Neural cell (in vitro differentiated cells): Measurements from ENCODE around the gene FBXO40. TPM values are rescaled to one million over a fixed set of nuclear protein-coding genes. Genes with fewer than 3 reads are reported as not detected.
"Not testable (repeated sequence)": the region's sequence is repeated elsewhere in the genome, so short reads cannot be mapped to it uniquely, and the experiment has no call there.

Source experiments
- H2AFZ ChIP-seq: fragments of 200-600, 300-800 bp; sonication (generic), shearing (Covaris generic); 2 replicates; pipeline ENCODE4 v1.6.0; 2014; ENCODE audit warnings: low read depth, mild to moderate bottlenecking, antibody characterized with exemption, low read length, moderate library complexity
- H3F3A ChIP-seq: fragments of 200-600 bp; shearing (Covaris generic); 2 replicates; pipeline ENCODE4 v1.6.1; 2016; ENCODE audit warnings: mild to moderate bottlenecking, moderate library complexity, mixed read lengths, antibody characterized with exemption, low read length; ENCODE audit not compliant: insufficient read depth, poor library complexity, severe bottlenecking
- H3K27ac ChIP-seq: fragments of 200-600, 300-800 bp; sonication (generic), shearing (Covaris generic); 2 replicates; pipeline ENCODE4 v1.5.1; 2014; ENCODE audit warnings: mild to moderate bottlenecking, low read length, moderate library complexity
- H3K27me3 ChIP-seq: fragments of 300-800, 200-600 bp; sonication (generic), shearing (Covaris generic); 2 replicates; pipeline ENCODE4 v1.6.0; 2014; ENCODE audit warnings: mild to moderate bottlenecking, low read depth, low read length, moderate library complexity; ENCODE audit not compliant: insufficient read depth
- H3K36me3 ChIP-seq: fragments of 300-800, 200-600 bp; sonication (generic), shearing (Covaris generic); 2 replicates; pipeline ENCODE4 v1.5.1; 2014; ENCODE audit warnings: mild to moderate bottlenecking, antibody characterized with exemption, low read length, moderate library complexity; ENCODE audit not compliant: insufficient read depth
- H3K4me2 ChIP-seq: fragments of 300-800, 200-600 bp; sonication (generic), shearing (Covaris generic); 2 replicates; pipeline ENCODE4 v1.6.0; 2014; ENCODE audit warnings: mild to moderate bottlenecking, low read length
- H3K4me3 ChIP-seq: fragments of 300-800, 200-600 bp; sonication (generic), shearing (Covaris generic); 2 replicates; pipeline ENCODE4 v1.5.1; 2014; ENCODE audit warnings: mild to moderate bottlenecking, low read length, moderate library complexity
- H3K79me2 ChIP-seq: fragments of 200-600 bp; shearing (Covaris generic); replicated peaks from 2 replicates; pipeline ENCODE4 v1.6.0; 2014; ENCODE audit warnings: mild to moderate bottlenecking, low read length, moderate library complexity; ENCODE audit not compliant: insufficient read depth
- H3K9ac ChIP-seq: fragments of 300-800, 200-600 bp; sonication (generic), shearing (Covaris generic); 2 replicates; pipeline ENCODE4 v1.6.1; 2016; ENCODE audit warnings: mild to moderate bottlenecking, low read length, mixed read lengths
- H3K9me2 ChIP-seq: fragments of 200-600 bp; shearing (Covaris generic); 2 replicates; pipeline ENCODE4 v1.6.1; 2016; ENCODE audit warnings: mild to moderate bottlenecking, low read length, mixed read lengths; ENCODE audit not compliant: insufficient read depth
- H3K9me3 ChIP-seq: fragments of 200-600, 300-800 bp; sonication (generic), shearing (Covaris generic); 2 replicates; pipeline ENCODE4 v1.6.1; 2016; ENCODE audit warnings: mild to moderate bottlenecking, mixed run types, low read length, moderate library complexity, mixed read lengths
- H4K20me1 ChIP-seq: fragments of 200-600 bp; shearing (Covaris generic); 2 replicates; pipeline ENCODE4 v1.6.1; 2016; ENCODE audit warnings: mild to moderate bottlenecking, mixed run types; ENCODE audit not compliant: insufficient read depth
- CTCF ChIP-seq: fragments of 450-650 bp; IDR thresholded peaks from 2 replicates; pipeline ENCODE4 v1.5.1; 2014; ENCODE audit warnings: antibody characterized with exemption, mild to moderate bottlenecking, moderate library complexity; ENCODE audit not compliant: poor library complexity, severe bottlenecking
- EP300 ChIP-seq: fragments of 450-650 bp; conservative IDR thresholded peaks from 2 replicates; pipeline ENCODE4 v1.6.1; 2014; ENCODE audit warnings: antibody characterized with exemption, mild to moderate bottlenecking, moderate library complexity; ENCODE audit not compliant: poor library complexity, severe bottlenecking
- EZH2 ChIP-seq: fragments of 200-600, 300-800 bp; shearing (Covaris generic), sonication (generic); IDR thresholded peaks from 2 replicates; pipeline ENCODE4 v1.6.1; 2014; ENCODE audit warnings: antibody characterized with exemption, low read length, borderline replicate concordance, mild to moderate bottlenecking; ENCODE audit not compliant: insufficient read depth, poor library complexity, severe bottlenecking
- MXI1 ChIP-seq: fragments of 450-650 bp; conservative IDR thresholded peaks from 2 replicates; pipeline ENCODE4 v1.6.1; 2014; ENCODE audit warnings: antibody characterized with exemption, mild to moderate bottlenecking; ENCODE audit not compliant: poor library complexity, severe bottlenecking
- POLR2AphosphoS5 ChIP-seq: IDR thresholded peaks from 2 replicates; pipeline ENCODE4 v1.6.1; 2012
- RAD21 ChIP-seq: fragments of 450-650 bp; conservative IDR thresholded peaks from 2 replicates; pipeline ENCODE4 v1.6.1; 2014; ENCODE audit warnings: antibody characterized with exemption, mild to moderate bottlenecking, moderate library complexity
- REST ChIP-seq: IDR thresholded peaks from 2 replicates; pipeline ENCODE4 v1.6.1; 2012; ENCODE audit warnings: borderline replicate concordance
- SMC3 ChIP-seq: fragments of 450-650 bp; conservative IDR thresholded peaks from 2 replicates; pipeline ENCODE4 v1.6.1; 2014; ENCODE audit warnings: antibody characterized with exemption, mild to moderate bottlenecking, moderate library complexity; ENCODE audit not compliant: poor library complexity
- TAF1 ChIP-seq: IDR thresholded peaks from 2 replicates; pipeline ENCODE4 v1.6.1; 2012; ENCODE audit warnings: low read depth
- polyA plus RNA-seq: library from polyadenylated mRNA; depleted of rRNA; stranded (reverse); fragments of >200 nt; gene quantifications from 2 replicates; pipeline ENCODE4 v1.2.3, GENCODE V29; 2014

Gene FBXO40
- polyA plus RNA-seq, 1 donor from 2014 or later: not detected

GRCh38 chr3:121574449-121574848 lies 18.7 kb upstream of the FBXO40 start (continued):
- TF ChIP-seq EP300 (no peak), SMC3 (no peak)

GRCh38 chr3:121581691-121582090 lies 11.5 kb upstream of the FBXO40 start:
- Histone ChIP-seq H3K36me3 (no peaks in the 10 kb centered on the region), H3F3A (no peaks in the 10 kb centered on the region), H3K4me2 (no peak overlapping the region), H3K79me2 (no peaks in the 10 kb centered on the region), H3K9ac (no peak overlapping the region), H3K9me3 (no peaks in the 10 kb centered on the region), H3K27me3 (no peaks in the 10 kb centered on the region), H2AFZ (no peak overlapping the region), H3K4me3 (no peak overlapping the region), H3K27ac (no peak overlapping the region), H4K20me1 (no peaks in the 10 kb centered on the region), H3K9me2 (no peaks in the 10 kb centered on the region)
- TF ChIP-seq CTCF (no peak), POLR2AphosphoS5 (no peak), RAD21 (no peak), EZH2 (no peak), REST (no peak), SMC3 (no peak), TAF1 (no peak), MXI1 (no peak), EP300 (no peak)

GRCh38 chr3:121584418-121584817 lies 8.8 kb upstream of the FBXO40 start:
- Histone ChIP-seq H3K79me2 (no peaks in the 10 kb centered on the region), H3K9ac (no peak overlapping the region), H3K9me2 (no peaks in the 10 kb centered on the region), H4K20me1 (no peaks in the 10 kb centered on the region), H3K4me2 (no peak overlapping the region), H3K27me3 (no peaks in the 10 kb centered on the region), H3K4me3 (no peak overlapping the region), H3K36me3 (no peaks in the 10 kb centered on the region), H3K27ac (no peak overlapping the region), H2AFZ (no peak overlapping the region), H3F3A (no peaks in the 10 kb centered on the region), H3K9me3 (no peaks in the 10 kb centered on the region)
- TF ChIP-seq SMC3 (no peak), MXI1 (no peak), CTCF (no peak), RAD21 (no peak)

- H3K9me3 ChIP-seq, H3K9me2 ChIP-seq, H3K4me3 ChIP-seq, H3K36me3 ChIP-seq, H3K79me2 ChIP-seq, H3K4me2 ChIP-seq, H3K27ac ChIP-seq, H3F3A ChIP-seq, H3K27me3 ChIP-seq, H3K9ac ChIP-seq, H4K20me1 ChIP-seq: not testable (repeated sequence)
- H2AFZ ChIP-seq: peak overlapping the region; percentile 29
Observed at GRCh38 chr3:121593806-121594205, 627 bp downstream of the FBXO40 start.
